GM21723 (cell line): ENCODE results near the gene PPP1R9B.

Experiments
- ATAC-seq: cut with Tn5 transposase; IDR thresholded peaks from one replicate; pipeline ENCODE4 v1.9.1; 2021; ENCODE audit warnings: mild to moderate bottlenecking, moderate library complexity; ENCODE audit not compliant: unreplicated experiment

PPP1R9B gene

DNA sequence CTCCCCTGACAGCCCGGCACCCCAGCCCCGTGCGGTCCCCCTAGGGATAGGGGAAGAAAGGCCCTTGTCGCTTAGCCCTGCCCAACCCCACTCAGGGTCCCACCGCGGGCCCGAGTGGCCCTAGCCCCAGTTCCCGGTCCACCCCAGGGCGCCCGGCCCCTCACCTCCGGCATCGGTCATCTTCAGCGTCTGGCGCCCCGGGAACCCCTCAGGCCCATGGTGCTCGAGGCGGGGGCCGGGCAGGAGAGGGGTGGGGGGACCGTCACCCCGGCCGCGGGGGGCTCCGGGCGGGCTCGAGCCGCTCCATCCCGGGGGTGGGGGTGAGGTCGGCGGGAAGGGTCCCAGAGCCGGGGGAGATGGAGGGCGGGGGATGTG, 21.1 kb downstream of the PPP1R9B start:
- ATAC-seq: no peak

DNA sequence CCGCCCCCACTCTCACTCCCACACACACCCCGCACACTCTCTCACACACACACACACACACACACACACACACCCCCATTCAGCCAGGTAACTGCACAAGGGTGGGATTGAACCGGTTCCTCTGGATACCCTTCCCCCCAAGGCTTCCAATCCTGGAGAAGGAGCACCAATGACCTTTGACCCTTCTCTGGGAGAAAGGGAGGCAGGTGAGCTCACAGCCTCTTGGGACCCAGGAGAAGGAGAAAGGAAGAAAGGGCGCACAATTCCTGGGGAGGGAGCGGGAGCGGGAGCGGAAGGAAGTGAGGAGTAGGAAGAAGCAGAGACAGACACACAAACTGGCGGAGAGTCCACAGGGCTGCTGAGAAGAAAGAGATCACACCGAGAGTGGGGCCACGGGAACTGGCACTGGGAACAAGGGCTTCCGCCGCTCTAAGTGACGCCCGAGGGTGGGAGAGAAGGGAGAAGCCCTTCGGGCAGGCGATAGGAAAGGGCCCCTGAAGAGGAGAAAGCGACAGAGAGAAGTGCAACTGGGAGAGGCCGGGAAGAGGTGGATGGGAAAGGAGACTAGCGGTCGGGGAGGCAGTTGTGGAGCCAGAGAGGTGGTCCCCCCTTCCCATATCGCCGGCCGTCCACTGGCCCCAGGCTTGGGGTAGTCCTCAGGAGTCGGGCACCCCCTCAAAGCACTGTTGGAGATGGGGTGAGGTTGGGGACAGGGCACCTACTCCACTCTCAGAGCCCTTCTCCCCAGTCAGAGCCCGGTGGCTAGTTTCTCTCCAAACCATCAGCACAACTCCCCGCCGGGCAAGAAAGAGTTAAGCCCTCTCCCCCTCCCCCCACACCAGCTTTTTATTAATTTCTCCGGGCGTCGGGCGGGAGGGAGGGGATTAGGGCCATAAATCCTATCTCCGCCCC, 21.8 kb downstream of the PPP1R9B start:
- no peak for ATAC-seq

GRCh38 chr17:50127697-50128361, 22.6 kb downstream of the PPP1R9B start:
- ATAC-seq: no peak

GRCh38 chr17:50125420-50125997, 25.0 kb downstream of the PPP1R9B start:
- no peak for ATAC-seq

GRCh38 chr17:50123649-50124349, 26.7 kb downstream of the PPP1R9B start:
- no peak for ATAC-seq

- ATAC-seq: no peak
These were observed 27.5 kb downstream of the PPP1R9B start for GRCh38 chr17:50122945-50123344.

GRCh38 chr17:50120475-50121253, 29.8 kb downstream of the PPP1R9B start:
- ATAC-seq: no peak

GRCh38 chr17:50118828-50119218, 31.7 kb downstream of the PPP1R9B start:
- no peak for ATAC-seq

DNA sequence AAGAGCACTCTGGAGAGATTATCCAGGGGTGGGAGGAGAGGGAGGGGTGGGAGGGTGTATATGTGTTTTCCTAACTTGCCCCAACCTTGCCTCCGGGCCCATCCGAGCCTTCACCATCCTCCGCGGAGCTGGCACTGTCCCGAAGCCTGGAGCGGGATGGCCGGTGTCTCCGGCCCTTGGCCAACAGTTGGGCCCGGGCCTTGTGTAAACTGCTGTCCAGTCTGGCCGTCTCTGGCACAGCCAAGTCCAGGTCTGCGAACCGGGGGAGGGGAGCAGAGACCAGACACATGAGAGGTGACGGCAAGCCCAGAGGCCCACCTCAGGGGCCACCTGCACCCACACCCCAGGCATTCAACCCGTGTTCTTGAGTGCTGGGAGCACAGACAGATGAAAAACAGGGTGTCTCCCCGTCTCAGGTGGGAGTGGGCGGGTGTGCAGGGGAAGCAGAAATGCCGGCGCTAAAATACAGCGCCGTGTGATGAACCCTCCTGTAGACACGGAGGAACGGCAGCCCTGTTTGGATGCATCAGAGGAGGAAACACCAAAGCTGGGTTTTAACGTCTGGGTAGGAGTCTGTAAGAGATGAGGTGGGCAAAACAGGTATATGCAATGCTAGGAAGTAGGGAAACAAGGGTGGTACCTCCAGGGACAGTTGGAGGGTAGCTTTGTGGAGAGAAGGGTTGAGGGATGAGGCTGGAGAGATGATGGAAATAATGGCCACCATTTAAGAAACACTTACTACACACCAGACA, 32.2 kb downstream of the PPP1R9B start:
- ATAC-seq: no peak

- ATAC-seq: no peak
These were observed 33.0 kb downstream of the PPP1R9B start for GRCh38 chr17:50117202-50118051.

- ATAC-seq: no peak
These were observed 34.7 kb downstream of the PPP1R9B start for GRCh38 chr17:50115756-50116155.

- ATAC-seq: no peak
These were observed 35.6 kb downstream of the PPP1R9B start for GRCh38 chr17:50114849-50115357.

DNA sequence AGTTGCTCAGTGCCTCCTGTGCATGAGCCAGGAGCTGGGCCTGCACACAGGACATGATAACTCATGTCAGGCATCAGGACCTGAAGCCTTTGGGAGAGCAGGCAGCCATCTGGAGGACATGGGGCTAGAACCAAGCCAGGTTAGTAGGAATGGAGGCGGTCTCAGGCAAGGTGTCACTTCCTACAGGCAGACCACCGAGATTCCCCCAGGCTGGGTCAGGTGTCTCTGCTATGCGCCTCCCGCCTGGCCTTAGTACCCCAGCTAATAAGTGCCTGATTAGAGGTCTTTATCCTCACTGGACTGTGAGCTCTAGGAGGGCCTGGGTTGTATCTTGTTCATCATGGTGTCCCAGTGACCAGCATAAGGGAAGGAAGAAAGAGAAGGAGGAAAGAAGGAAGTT, 36.1 kb downstream of the PPP1R9B start:
- no peak for ATAC-seq

DNA sequence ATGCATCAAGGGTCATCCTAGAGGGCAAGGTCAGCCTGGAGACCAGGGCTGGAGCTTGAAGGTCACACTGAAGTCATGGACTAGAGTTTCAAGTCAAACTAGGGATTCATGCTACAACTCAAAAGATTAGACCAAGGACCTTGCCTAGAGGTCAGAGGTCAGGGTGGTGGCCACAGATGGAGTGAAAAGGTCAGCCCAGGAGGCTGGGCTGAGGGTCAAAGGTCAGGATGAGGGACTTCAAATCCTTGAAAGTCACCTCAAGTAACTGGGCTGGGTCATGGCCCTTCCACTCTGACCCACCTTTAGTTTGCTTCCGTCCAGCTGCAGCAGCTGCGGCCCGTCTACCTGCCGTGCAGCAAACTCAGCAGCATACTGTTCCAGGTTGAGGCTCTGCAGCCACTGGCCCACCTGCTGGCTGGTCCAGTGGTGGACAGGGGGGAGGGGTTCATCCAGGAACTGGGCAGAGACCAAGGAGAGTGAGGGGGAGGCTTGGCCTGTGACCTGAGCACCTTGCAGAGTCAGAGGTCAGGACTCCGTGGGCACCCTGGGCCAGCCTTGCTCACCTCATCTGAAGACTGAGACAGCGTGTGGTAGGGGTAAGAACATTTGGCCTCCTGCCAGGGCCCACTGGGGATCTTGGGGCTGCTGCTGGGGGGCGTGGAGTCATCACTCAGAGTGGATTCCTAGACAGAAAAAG, 36.7 kb downstream of the PPP1R9B start:
- no peak for ATAC-seq

- no peak for ATAC-seq
These were observed 37.8 kb downstream of the PPP1R9B start for GRCh38 chr17:50112694-50113093.

DNA sequence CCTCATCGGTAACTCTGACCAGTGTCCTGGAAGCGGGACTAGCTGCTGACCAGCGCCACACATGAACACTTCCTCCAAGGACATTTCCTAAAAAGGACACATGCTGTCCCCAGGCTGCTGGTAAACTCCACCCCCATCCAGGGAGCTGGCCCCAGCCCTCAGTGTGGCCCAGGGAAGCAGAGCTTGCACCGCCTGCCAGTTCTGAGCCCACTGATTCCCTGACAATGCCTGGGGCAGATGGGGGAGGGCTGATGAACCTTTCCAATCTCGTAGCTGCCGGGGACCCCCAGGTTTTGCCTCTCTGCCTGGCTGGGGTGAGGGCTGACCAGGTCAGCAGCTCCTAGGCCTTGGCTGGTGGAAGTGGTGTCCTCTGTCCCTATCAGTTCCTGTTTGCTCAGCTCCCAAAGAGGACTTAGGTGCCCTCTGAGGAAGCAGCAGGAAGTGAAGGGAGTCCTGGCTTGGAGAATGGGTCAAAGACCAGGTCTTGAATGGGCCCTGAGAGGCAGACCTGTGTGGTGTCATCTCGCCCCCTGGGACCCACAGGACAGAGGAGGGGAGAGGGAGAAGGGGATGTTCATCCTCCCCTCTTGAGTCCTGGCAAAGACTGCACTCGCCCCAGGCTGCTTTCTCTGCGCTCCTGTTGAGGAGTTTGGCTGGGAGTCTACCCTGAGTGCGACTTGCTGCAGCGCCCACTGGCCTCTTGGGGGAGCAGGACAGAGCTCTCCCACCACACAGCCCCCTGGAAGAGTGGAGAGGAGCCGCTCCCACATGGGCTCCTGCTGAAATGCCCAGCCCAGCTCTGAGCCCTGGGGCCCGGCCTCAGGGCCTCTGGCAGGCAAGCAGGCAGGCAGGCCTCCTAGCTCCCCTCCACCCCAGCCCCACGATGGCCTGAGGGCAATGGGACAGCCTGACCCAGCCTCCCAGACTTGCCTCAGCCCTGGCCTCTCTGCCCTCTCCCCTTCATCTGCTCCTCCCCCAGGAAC, 38.5 kb downstream of the PPP1R9B start:
- ATAC-seq: no peak
